Measurements from ENCODE around the gene PAX6.

Gene PAX6

GRCh38 chr11:31822927-31823643 is 12.0 kb upstream of the PAX6 start:
- in situ Hi-C loops (cut with MboI; ENCODE audit: low sequenced_read_pairs) = no loop called here

GRCh38 chr11:31822175-31822926 is 11.2 kb upstream of the PAX6 start:
- in situ Hi-C loops (cut with MboI; ENCODE audit: low sequenced_read_pairs) = no loop called here

- in situ Hi-C loops (cut with MboI; ENCODE audit: low sequenced_read_pairs) = no loop called here
Observed at GRCh38 chr11:31821766-31822165, 10.6 kb upstream of the PAX6 start.

GRCh38 chr11:31821235-31821764 is 10.2 kb upstream of the PAX6 start:
- in situ Hi-C loops (cut with MboI; ENCODE audit: low sequenced_read_pairs) = no loop called here

- in situ Hi-C loops (cut with MboI; ENCODE audit: low sequenced_read_pairs) = no loop called here
Observed at GRCh38 chr11:31820438-31820818, 9.3 kb upstream of the PAX6 start.

- in situ Hi-C loops (cut with MboI; ENCODE audit: low sequenced_read_pairs) = no loop called here
Observed at GRCh38 chr11:31819621-31820437, 8.7 kb upstream of the PAX6 start.

- in situ Hi-C loops (cut with MboI; ENCODE audit: low sequenced_read_pairs) = no loop called here
Observed at GRCh38 chr11:31818874-31819331, 7.8 kb upstream of the PAX6 start.

GRCh38 chr11:31818425-31818755 is 7.3 kb upstream of the PAX6 start:
- in situ Hi-C loops (cut with MboI; ENCODE audit: low sequenced_read_pairs) = no loop called here

- in situ Hi-C loops (cut with MboI; ENCODE audit: low sequenced_read_pairs) = no loop called here
Observed at GRCh38 chr11:31817621-31818424, 6.7 kb upstream of the PAX6 start.

GRCh38 chr11:31817054-31817620 is 6.0 kb upstream of the PAX6 start:
- in situ Hi-C loops (cut with MboI; ENCODE audit: low sequenced_read_pairs) = no loop called here

- in situ Hi-C loops (cut with MboI; ENCODE audit: low sequenced_read_pairs) = no loop called here
Observed at GRCh38 chr11:31816468-31817053, 5.4 kb upstream of the PAX6 start.

GRCh38 chr11:31815711-31816467 is 4.8 kb upstream of the PAX6 start:
- in situ Hi-C loops (cut with MboI; ENCODE audit: low sequenced_read_pairs) = no loop called here

- in situ Hi-C loops (cut with MboI; ENCODE audit: low sequenced_read_pairs) = no loop called here
Observed at GRCh38 chr11:31814176-31814868, 3.2 kb upstream of the PAX6 start.

- in situ Hi-C loops (cut with MboI; ENCODE audit: low sequenced_read_pairs) = no loop called here
Observed at GRCh38 chr11:31813391-31814175, 2.5 kb upstream of the PAX6 start.

- in situ Hi-C loops (cut with MboI; ENCODE audit: low sequenced_read_pairs) = no loop called here
Observed at GRCh38 chr11:31812383-31813381, 1.6 kb upstream of the PAX6 start.

Measured in HL-60/S4 treated with phorbol 12-myristate 13-acetate at 8.2 ng/mL for 4 days and 3 days (cell line).